ENCODE data around the gene RAP1GAP.

DNA sequence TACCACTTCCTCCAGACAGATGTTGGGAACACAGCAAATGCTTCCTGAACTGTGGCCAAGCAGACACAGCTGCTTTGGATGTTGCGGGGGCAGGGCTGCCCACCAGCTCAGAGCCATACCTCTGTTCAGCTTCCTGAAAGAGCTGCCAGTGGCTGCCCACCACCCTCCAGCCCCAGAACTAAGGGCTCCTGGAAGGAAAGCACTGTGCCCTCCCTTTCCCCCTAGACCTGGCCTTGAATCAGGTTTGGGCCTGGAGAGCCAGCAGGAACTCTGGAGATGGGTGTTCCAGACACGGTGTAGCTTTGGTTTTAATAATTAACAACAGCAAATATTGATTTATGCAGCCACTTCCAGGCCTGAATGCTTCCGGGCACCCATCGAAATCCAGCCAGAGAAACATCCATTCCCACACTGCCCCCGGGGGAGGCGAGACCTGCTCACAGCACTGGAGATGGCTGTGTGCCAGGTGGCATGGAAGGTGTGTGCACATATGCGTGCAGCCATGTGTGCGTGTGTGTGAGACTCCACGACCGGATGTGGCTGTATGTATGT lies 45.7 kb downstream of the RAP1GAP start:
- TF ChIP-seq, protein P1, sequence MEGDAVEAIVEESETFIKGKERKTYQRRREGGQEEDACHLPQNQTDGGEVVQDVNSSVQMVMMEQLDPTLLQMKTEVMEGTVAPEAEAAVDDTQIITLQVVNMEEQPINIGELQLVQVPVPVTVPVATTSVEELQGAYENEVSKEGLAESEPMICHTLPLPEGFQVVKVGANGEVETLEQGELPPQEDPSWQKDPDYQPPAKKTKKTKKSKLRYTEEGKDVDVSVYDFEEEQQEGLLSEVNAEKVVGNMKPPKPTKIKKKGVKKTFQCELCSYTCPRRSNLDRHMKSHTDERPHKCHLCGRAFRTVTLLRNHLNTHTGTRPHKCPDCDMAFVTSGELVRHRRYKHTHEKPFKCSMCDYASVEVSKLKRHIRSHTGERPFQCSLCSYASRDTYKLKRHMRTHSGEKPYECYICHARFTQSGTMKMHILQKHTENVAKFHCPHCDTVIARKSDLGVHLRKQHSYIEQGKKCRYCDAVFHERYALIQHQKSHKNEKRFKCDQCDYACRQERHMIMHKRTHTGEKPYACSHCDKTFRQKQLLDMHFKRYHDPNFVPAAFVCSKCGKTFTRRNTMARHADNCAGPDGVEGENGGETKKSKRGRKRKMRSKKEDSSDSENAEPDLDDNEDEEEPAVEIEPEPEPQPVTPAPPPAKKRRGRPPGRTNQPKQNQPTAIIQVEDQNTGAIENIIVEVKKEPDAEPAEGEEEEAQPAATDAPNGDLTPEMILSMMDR (conservative IDR thresholded peaks at IDR 0.05) = no peak
- no peak for TF ChIP-seq EZH2 (IDR thresholded peaks at IDR 0.05; ENCODE audit: low read depth)

All from PC-9 (cell line).